ENCODE data around the gene SRPK3.

The SRPK3 gene

DNA sequence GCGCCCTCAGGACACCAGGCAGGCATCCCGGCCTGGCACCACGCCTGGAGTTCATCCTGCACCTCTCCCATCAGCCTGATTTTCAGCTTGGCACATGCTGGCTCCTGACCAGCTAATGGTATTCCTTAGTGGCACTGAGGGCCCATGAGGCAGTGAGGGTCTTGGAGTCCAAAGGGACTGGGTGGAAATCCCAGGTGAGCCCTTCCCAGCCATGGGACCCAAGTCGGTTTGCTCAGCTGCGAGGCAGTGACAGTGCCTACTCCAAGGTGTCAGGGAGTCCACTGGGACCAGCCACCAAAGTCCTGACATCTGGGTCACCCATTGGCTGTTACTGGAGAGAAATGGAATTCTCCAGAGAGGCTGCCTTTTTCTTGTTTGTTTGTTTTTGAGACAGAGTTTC is 18.5 kb downstream of the SRPK3 start:
- Histone ChIP-seq H3K27ac (replicated peaks) (no peak overlapping the region), H3K4me3 (replicated peaks; ENCODE audit: insufficient read depth, low read length) (no peak overlapping the region), H3K27me3 (ENCODE audit: insufficient read depth, poor library complexity, severe bottlenecking) (no peaks in the 10 kb centered on the region)
- no peak for DNase-seq (ENCODE audit: low read depth in 1 of 2, low spot score in 1 of 2)
- TF ChIP-seq REST (IDR thresholded peaks at IDR 0.05; ENCODE audit: insufficient replicate concordance, low read depth) (no peak), GABPA (IDR thresholded peaks at IDR 0.05; ENCODE audit: low read depth) (no peak), POLR2AphosphoS5 (IDR thresholded peaks at IDR 0.05; ENCODE audit: low read depth) (no peak), SPI1 (IDR thresholded peaks at IDR 0.05; ENCODE audit: borderline replicate concordance, low read depth) (no peak)
- TF ChIP-seq, protein P1, sequence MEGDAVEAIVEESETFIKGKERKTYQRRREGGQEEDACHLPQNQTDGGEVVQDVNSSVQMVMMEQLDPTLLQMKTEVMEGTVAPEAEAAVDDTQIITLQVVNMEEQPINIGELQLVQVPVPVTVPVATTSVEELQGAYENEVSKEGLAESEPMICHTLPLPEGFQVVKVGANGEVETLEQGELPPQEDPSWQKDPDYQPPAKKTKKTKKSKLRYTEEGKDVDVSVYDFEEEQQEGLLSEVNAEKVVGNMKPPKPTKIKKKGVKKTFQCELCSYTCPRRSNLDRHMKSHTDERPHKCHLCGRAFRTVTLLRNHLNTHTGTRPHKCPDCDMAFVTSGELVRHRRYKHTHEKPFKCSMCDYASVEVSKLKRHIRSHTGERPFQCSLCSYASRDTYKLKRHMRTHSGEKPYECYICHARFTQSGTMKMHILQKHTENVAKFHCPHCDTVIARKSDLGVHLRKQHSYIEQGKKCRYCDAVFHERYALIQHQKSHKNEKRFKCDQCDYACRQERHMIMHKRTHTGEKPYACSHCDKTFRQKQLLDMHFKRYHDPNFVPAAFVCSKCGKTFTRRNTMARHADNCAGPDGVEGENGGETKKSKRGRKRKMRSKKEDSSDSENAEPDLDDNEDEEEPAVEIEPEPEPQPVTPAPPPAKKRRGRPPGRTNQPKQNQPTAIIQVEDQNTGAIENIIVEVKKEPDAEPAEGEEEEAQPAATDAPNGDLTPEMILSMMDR (IDR thresholded peaks at IDR 0.05; ENCODE audit: insufficient read depth, low read length) = no peak

GRCh38 chrX:153800177-153800722 is 19.4 kb downstream of the SRPK3 start:
- Histone ChIP-seq H3K27me3 (ENCODE audit: insufficient read depth, poor library complexity, severe bottlenecking) (no peaks in the 10 kb centered on the region), H3K4me3 (replicated peaks; ENCODE audit: insufficient read depth, low read length) (no peak overlapping the region), H3K27ac (replicated peaks) (no peak overlapping the region)
- TF ChIP-seq GABPA (IDR thresholded peaks at IDR 0.05; ENCODE audit: low read depth) (no peak), POLR2AphosphoS5 (IDR thresholded peaks at IDR 0.05; ENCODE audit: low read depth) (no peak), SPI1 (IDR thresholded peaks at IDR 0.05; ENCODE audit: borderline replicate concordance, low read depth) (no peak), REST (IDR thresholded peaks at IDR 0.05; ENCODE audit: insufficient replicate concordance, low read depth) (no peak)
- TF ChIP-seq, protein P1 (IDR thresholded peaks at IDR 0.05; ENCODE audit: insufficient read depth, low read length) = no peak
- DNase-seq (ENCODE audit: low read depth in 1 of 2, low spot score in 1 of 2) = no peak

- DNase-seq (ENCODE audit: low read depth in 1 of 2, low spot score in 1 of 2) = no peak
Observed at GRCh38 chrX:153800746-153801145, 19.9 kb downstream of the SRPK3 start.

More at GRCh38 chrX:153800746-153801145, 19.9 kb downstream of the SRPK3 start:
- Histone ChIP-seq H3K27ac (replicated peaks) (no peak overlapping the region), H3K4me3 (replicated peaks; ENCODE audit: insufficient read depth, low read length) (no peak overlapping the region), H3K27me3 (ENCODE audit: insufficient read depth, poor library complexity, severe bottlenecking) (no peaks in the 10 kb centered on the region)
- TF ChIP-seq REST (IDR thresholded peaks at IDR 0.05; ENCODE audit: insufficient replicate concordance, low read depth) = no peak
- no peak for TF ChIP-seq GABPA (IDR thresholded peaks at IDR 0.05; ENCODE audit: low read depth)
- no peak for TF ChIP-seq SPI1 (IDR thresholded peaks at IDR 0.05; ENCODE audit: borderline replicate concordance, low read depth)
- no peak for TF ChIP-seq POLR2AphosphoS5 (IDR thresholded peaks at IDR 0.05; ENCODE audit: low read depth)
- TF ChIP-seq, protein P1 (IDR thresholded peaks at IDR 0.05; ENCODE audit: insufficient read depth, low read length) = no peak
